Activated effector memory CD4-positive, alpha-beta T cell treated with Interleukin-2 at 50 U/mL for 16 hours (primary cell): ENCODE results near the gene MOB3B.

Source experiments
- DNase-seq: peaks from one replicate; pipeline ENCODE4 v3.0.0-alpha.2; 2020

The MOB3B gene

GRCh38 chr9:27414220-27414761, 115.3 kb downstream of the MOB3B start:
- no peak for DNase-seq

- DNase-seq: no peak
Measured at GRCh38 chr9:27413511-27414219, 115.9 kb downstream of the MOB3B start.

GRCh38 chr9:27412963-27413362, 116.7 kb downstream of the MOB3B start:
- no peak for DNase-seq

GRCh38 chr9:27412081-27412480, 117.5 kb downstream of the MOB3B start:
- no peak for DNase-seq

- no peak for DNase-seq
Measured at GRCh38 chr9:27408482-27408881, 121.1 kb downstream of the MOB3B start.

GRCh38 chr9:27408001-27408400, 121.6 kb downstream of the MOB3B start:
- no peak for DNase-seq

- no peak for DNase-seq
Measured at GRCh38 chr9:27407491-27407890, 122.1 kb downstream of the MOB3B start.

- DNase-seq: no peak
Measured at GRCh38 chr9:27404661-27405060, 125.0 kb downstream of the MOB3B start.

GRCh38 chr9:27402626-27403025, 127.0 kb downstream of the MOB3B start:
- DNase-seq: no peak

GRCh38 chr9:27400334-27400880, 129.2 kb downstream of the MOB3B start:
- DNase-seq: no peak

- DNase-seq: no peak
Measured at GRCh38 chr9:27398982-27399653, 130.5 kb downstream of the MOB3B start.

- no peak for DNase-seq
Measured at GRCh38 chr9:27396495-27396894, 133.1 kb downstream of the MOB3B start.

- no peak for DNase-seq
Measured at GRCh38 chr9:27395484-27395921, 134.1 kb downstream of the MOB3B start.

GRCh38 chr9:27394826-27395201, 134.8 kb downstream of the MOB3B start:
- no peak for DNase-seq

- no peak for DNase-seq
Measured at GRCh38 chr9:27394154-27394825, 135.3 kb downstream of the MOB3B start.

- no peak for DNase-seq
Measured at GRCh38 chr9:27393054-27393846, 136.4 kb downstream of the MOB3B start.

GRCh38 chr9:27392451-27392850, 137.2 kb downstream of the MOB3B start:
- DNase-seq: no peak

- no peak for DNase-seq
Measured at GRCh38 chr9:27391040-27391895, 138.3 kb downstream of the MOB3B start.

- DNase-seq: no peak
Measured at GRCh38 chr9:27388150-27388549, 141.5 kb downstream of the MOB3B start.

- DNase-seq: no peak
Measured at GRCh38 chr9:27387722-27388121, 141.9 kb downstream of the MOB3B start.

GRCh38 chr9:27386571-27387091, 143.0 kb downstream of the MOB3B start:
- no peak for DNase-seq
